ENCODE measurements around the gene FHIT. TPM values are rescaled to one million over a fixed set of nuclear protein-coding genes. Genes with fewer than 3 reads are reported as not detected.

The FHIT gene
- total RNA-seq, 4 donors from 2014 or later, result 3.2 to 10.9 (median 6.4) TPM

DNA sequence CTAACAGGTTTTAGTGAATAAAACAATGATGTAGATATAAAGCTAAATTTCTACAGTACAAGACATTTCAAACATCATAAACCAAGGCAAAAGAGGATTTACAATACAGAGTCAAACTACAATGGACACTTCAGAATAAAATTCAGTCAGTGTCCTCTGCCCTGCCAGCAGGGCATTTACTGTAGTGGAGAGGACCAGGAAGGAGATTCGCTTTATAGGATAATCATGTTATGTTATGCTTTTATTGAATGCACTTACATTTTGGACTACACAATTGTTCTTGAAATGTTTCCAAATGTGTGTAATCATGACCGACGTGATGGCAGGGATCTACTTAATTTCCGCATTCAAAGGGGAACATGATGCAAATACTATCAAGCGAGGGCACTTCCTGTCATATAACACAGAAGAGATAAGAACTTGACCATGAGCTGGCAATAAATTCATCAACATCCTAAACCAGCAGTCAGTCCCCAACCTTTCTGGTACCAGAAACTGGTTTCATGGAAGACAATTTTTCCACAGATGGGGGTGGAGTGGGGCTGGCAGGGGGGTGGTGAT, 925.6 kb downstream of the FHIT start:
- no peak for ATAC-seq (ENCODE audit: low FRiP score)
- no peak for TF ChIP-seq CTCF (IDR thresholded peaks at IDR 0.05)
- DNase-seq (ENCODE audit: low spot score), result no peak

DNA sequence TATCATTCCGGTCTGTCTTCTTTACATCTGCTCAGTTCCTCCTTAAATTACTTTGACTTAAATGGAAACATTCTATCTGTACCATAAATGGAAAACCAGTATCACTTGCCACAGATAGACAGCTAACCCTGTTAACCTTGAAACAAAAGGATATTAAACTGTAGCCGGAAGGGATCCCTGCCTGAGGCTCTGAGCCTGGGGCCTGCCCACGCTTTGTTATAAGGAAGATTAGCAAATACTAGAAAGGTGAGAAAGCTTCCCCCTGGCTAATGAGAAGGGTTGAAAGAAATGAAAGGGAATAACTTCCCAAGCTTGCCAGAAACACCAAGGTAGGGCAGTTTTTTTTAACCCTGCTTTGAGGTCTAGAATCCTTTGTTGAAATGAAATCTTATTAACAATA, 927.6 kb downstream of the FHIT start:
- no peak for TF ChIP-seq CTCF (IDR thresholded peaks at IDR 0.05)
- ATAC-seq (ENCODE audit: low FRiP score) (no peak), DNase-seq (ENCODE audit: low spot score) (no peak)

- TF ChIP-seq CTCF (IDR thresholded peaks at IDR 0.05), result no peak
- DNase-seq (ENCODE audit: low spot score), result no peak
- ATAC-seq (ENCODE audit: low FRiP score), result no peak
Observed at GRCh38 chr3:60323180-60323579, 928.1 kb downstream of the FHIT start.

DNA sequence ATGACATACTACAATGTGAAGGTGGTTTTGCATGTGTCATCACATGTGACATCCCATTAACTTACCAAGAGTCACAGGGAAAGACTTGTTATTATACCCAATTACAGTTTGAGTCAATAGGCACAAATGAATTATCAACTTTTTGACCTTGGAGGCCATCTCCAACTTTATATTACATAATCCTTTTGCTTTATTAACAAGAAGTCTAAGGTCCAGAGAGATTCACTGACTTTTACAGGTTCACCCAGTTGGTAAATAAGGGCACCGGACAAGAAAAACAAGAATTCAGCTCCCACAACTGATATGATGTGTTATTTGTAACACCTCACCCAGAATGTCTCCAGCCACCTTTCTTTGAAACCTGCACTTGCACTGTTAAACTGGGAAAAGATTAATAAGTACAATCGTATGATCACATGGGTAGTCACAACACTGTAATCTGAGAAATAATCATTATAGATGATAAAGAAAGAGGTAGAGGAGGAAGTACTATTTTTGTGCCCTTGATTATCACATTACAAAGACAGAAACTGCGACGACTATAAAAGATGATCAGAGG, 928.9 kb downstream of the FHIT start:
- TF ChIP-seq CTCF (IDR thresholded peaks at IDR 0.05), result no peak
- no peak for ATAC-seq (ENCODE audit: low FRiP score)
- no peak for DNase-seq (ENCODE audit: low spot score)

GRCh38 chr3:60319179-60319858, 931.9 kb downstream of the FHIT start:
- TF ChIP-seq CTCF (IDR thresholded peaks at IDR 0.05), result no peak
- ATAC-seq (ENCODE audit: low FRiP score) (no peak), DNase-seq (ENCODE audit: low spot score) (no peak)

DNA sequence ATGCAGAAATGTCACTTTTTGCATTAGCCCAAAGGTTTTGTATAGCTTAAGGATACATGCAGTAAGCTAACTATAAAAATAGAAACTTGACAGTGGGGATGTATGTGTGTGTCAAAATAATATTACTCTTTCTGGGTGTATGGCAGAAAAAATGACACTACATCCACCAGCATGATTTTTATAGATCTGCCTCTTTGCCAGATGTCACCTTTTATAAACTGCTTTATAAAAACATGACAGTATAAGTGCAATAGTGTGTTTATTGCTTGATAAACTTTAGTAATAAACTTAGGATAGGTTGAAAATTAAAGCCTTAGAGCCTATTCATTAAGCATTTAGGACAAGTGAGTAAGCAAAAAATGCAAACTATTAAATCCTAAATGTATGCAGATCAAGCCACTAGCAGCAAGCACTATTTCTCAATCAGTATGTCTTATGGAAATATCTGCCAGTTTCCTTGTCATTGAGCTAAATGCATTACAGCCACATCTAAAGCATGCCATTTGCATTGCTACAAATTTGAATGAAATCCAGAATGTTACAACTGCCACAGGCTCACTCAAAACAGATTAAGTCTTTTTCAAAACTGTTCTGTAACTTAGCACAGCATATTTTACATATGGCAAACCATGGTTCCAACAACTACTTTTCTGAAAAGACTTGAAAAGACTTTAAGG, 935.0 kb downstream of the FHIT start:
- ATAC-seq (ENCODE audit: low FRiP score), result no peak
- no peak for DNase-seq (ENCODE audit: low spot score)
- no peak for TF ChIP-seq CTCF (IDR thresholded peaks at IDR 0.05)

Data from omental fat pad (tissue), 4 donors.